CD4-positive, alpha-beta memory T cell (primary cell): ENCODE data around the gene NTN1. TPM values are rescaled to one million over a fixed set of nuclear protein-coding genes. Genes with fewer than 3 reads are reported as not detected.

Source experiments
- CTCF ChIA-PET: fragments of 350-600 bp; sonication (Branson Sonifier 250); formaldehyde crosslinking; loops from one replicate; lab custom pipeline; 2021; ENCODE audit warnings: inconsistent platforms; ENCODE audit not compliant: partially characterized antibody; lab: Charles Lee
- POLR2A ChIA-PET: fragments of 350-600 bp; sonication (Branson Sonifier 250); formaldehyde crosslinking; loops from one replicate; lab custom pipeline; 2021; ENCODE audit not compliant: partially characterized antibody; lab: Charles Lee
- DNase-seq, 5 donors: peaks; one replicate each; pipeline versions ENCODE4 v3.0.0 to v3.0.0-alpha.2; 2020 to 2022; ENCODE audit warnings: mixed read lengths in 1 of 5
- H3K27ac ChIP-seq: one replicate; pipeline ENCODE4 v1.7.0; 2013; ENCODE audit warnings: low read depth, low read length
- H3K27me3 ChIP-seq: 2 replicates; pipeline ENCODE4 v1.7.0; 2013; ENCODE audit warnings: mild to moderate bottlenecking, low read length, moderate library complexity; ENCODE audit not compliant: insufficient read depth
- H3K36me3 ChIP-seq: 2 replicates; pipeline ENCODE4 v1.7.0; 2013; ENCODE audit warnings: mild to moderate bottlenecking, low read length, moderate library complexity; ENCODE audit not compliant: insufficient read depth
- H3K4me1 ChIP-seq: 2 replicates; pipeline ENCODE4 v1.7.0; 2013; ENCODE audit warnings: mild to moderate bottlenecking, low read length, moderate library complexity; ENCODE audit not compliant: insufficient read depth
- H3K4me3 ChIP-seq, 2 donors: one replicate each; pipeline ENCODE4 v1.7.0; 2013; ENCODE audit warnings: low read length in 2 of 2, mild to moderate bottlenecking in 1 of 2
- H3K9me3 ChIP-seq, 2 donors: one replicate each; pipeline ENCODE4 v1.7.0; 2013; ENCODE audit warnings: low read length in 2 of 2, control low read depth in 1 of 2; ENCODE audit not compliant: control insufficient read depth in 1 of 2
- H3K27ac Mint-ChIP-seq, 7 donors: one replicate each; pipeline ENCODE4 v1.8.0; 2020 to 2021; ENCODE audit warnings: mixed read lengths in 7 of 7, mild to moderate bottlenecking in 6 of 7, inconsistent platforms in 3 of 7, moderate library complexity in 3 of 7
- H3K27me3 Mint-ChIP-seq, 2 donors: one replicate each; pipeline ENCODE4 v1.8.0; 2020 to 2021; ENCODE audit warnings: mixed read lengths in 2 of 2
- H3K36me3 Mint-ChIP-seq, 2 donors: one replicate each; pipeline ENCODE4 v1.8.0; 2020 to 2021; ENCODE audit warnings: mixed read lengths in 2 of 2, inconsistent platforms in 1 of 2, mild to moderate bottlenecking in 1 of 2
- H3K4me1 Mint-ChIP-seq, 4 donors: one replicate each; pipeline ENCODE4 v1.8.0; 2020 to 2021; ENCODE audit warnings: mixed read lengths in 4 of 4, mild to moderate bottlenecking in 1 of 4
- H3K4me3 Mint-ChIP-seq, 8 donors: one replicate each; pipeline ENCODE4 v1.8.0; 2020 to 2021; ENCODE audit warnings: mixed read lengths in 8 of 8, mild to moderate bottlenecking in 7 of 8, moderate library complexity in 6 of 8, inconsistent platforms in 3 of 8
- H3K9me3 Mint-ChIP-seq, 8 donors: one replicate each; pipeline ENCODE4 v1.8.0; 2020 to 2021; ENCODE audit warnings: mixed read lengths in 8 of 8, mild to moderate bottlenecking in 5 of 8, inconsistent platforms in 3 of 8, moderate library complexity in 1 of 8
- intact Hi-C: fragments of 100-400 bp; cut with micrococcal nuclease; formaldehyde crosslinking; loops from one replicate; pipeline ENCODE4 v1.15.1; 2023
- polyA plus RNA-seq, 2 donors: library from polyadenylated mRNA; unstranded; fragments of 300-500 nt; fragmentation: Illumina TruSeq; gene quantifications; one replicate each; pipeline ENCODE4 v1.2.3, GENCODE V29; 2021
- total RNA-seq, 2 experiments: library from RNA; stranded (reverse); gene quantifications; one replicate each; pipeline ENCODE4 v1.2.3, GENCODE V29; 2021

Gene NTN1
- total and polyA plus RNA-seq, 4 experiments from 2014 or later, result 0.02 TPM; not detected in 3

GRCh38 chr17:9239793-9240658 is 218.7 kb downstream of the NTN1 start:
- Mint-ChIP-seq H3K27me3 (peaks cover 0 to 2% of the 10 kb centered on the region in 2 donors), H3K9me3 (peaks cover 0 to 1% (median 0%) of the 10 kb centered on the region in 8 donors), H3K36me3 (no peaks in the 10 kb centered on the region), H3K4me1 (peaks cover 2 to 26% (median 14%) of the 10 kb centered on the region in 4 donors), H3K27ac (peak overlapping the region in 6 of 7 donors; percentile 42 to 79 (median 65)), H3K4me3 (peak overlapping the region; percentile 76 to 88 (median 83))
- Histone ChIP-seq H3K27ac (peak overlapping the region; percentile 20), H3K27me3 (no peaks in the 10 kb centered on the region), H3K36me3 (no peaks in the 10 kb centered on the region), H3K4me1 (peaks cover 13% of the 10 kb centered on the region), H3K9me3 (no peaks in the 10 kb centered on the region), H3K4me3 (peak overlapping the region in 1 of 2 donors; percentile 49)
- POLR2A ChIA-PET, result no interaction called here
- CTCF ChIA-PET, result no interaction called here
- intact Hi-C loops, result no loop called here
- peak; percentile 74 to 80 (median 78) for DNase-seq

- peak overlapping the region in 6 of 7 donors; percentile 9 to 69 (median 52) for H3K27ac Mint-ChIP-seq
These were observed 219.5 kb downstream of the NTN1 start for GRCh38 chr17:9240659-9241370.

DNA sequence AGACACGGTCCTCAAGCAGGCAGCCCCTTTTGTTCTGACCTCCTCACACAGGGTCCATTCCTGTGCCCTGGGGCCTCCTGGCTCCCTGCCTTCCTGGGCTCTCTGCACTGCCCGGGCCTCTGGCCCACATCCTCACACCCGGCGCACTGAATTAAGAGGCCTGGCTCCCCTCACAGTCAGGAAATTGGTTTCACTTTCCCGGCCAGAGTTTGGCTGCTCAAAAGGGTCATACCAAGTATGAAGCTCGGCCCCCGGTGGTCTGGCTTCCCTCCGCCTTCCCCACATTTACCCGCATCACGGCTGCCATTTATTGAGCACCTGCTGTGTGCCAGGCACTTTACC is 220.0 kb downstream of the NTN1 start:
- no peaks in the 10 kb centered on the region for H3K27me3 Mint-ChIP-seq
- intact Hi-C loops, result no loop called here
- peak overlapping the region; percentile 9 to 80 (median 69) for H3K27ac Mint-ChIP-seq
- Histone ChIP-seq H3K27me3 (no peaks in the 10 kb centered on the region), H3K4me3 (no peak overlapping the region), H3K4me1 (peaks cover 13% of the 10 kb centered on the region), H3K9me3 (no peaks in the 10 kb centered on the region), H3K36me3 (no peaks in the 10 kb centered on the region), H3K27ac (no peak overlapping the region)
- CTCF ChIA-PET, result no interaction called here
- no peak for DNase-seq
- no peaks in the 10 kb centered on the region for H3K36me3 Mint-ChIP-seq
- H3K4me1 Mint-ChIP-seq, result peaks cover 2 to 26% (median 14%) of the 10 kb centered on the region in 4 donors
- peak overlapping the region in 7 of 8 donors; percentile 36 to 78 (median 51) for H3K4me3 Mint-ChIP-seq
- POLR2A ChIA-PET, result no interaction called here
- no peaks in the 10 kb centered on the region for H3K9me3 Mint-ChIP-seq

More at GRCh38 chr17:9240659-9241370, 219.5 kb downstream of the NTN1 start:
- Histone ChIP-seq H3K27me3 (no peaks in the 10 kb centered on the region), H3K9me3 (no peaks in the 10 kb centered on the region), H3K36me3 (no peaks in the 10 kb centered on the region), H3K27ac (peak overlapping the region; percentile 20), H3K4me1 (peaks cover 13% of the 10 kb centered on the region), H3K4me3 (peak overlapping the region in 1 of 2 donors; percentile 49)
- Mint-ChIP-seq H3K4me1 (peaks cover 2 to 26% (median 14%) of the 10 kb centered on the region in 4 donors), H3K9me3 (no peaks in the 10 kb centered on the region), H3K36me3 (no peaks in the 10 kb centered on the region), H3K27me3 (no peaks in the 10 kb centered on the region), H3K4me3 (peak overlapping the region; percentile 48 to 78 (median 64))
- POLR2A ChIA-PET, result no interaction called here
- no peak for DNase-seq
- CTCF ChIA-PET, result no interaction called here
- intact Hi-C loops, result no loop called here

DNA sequence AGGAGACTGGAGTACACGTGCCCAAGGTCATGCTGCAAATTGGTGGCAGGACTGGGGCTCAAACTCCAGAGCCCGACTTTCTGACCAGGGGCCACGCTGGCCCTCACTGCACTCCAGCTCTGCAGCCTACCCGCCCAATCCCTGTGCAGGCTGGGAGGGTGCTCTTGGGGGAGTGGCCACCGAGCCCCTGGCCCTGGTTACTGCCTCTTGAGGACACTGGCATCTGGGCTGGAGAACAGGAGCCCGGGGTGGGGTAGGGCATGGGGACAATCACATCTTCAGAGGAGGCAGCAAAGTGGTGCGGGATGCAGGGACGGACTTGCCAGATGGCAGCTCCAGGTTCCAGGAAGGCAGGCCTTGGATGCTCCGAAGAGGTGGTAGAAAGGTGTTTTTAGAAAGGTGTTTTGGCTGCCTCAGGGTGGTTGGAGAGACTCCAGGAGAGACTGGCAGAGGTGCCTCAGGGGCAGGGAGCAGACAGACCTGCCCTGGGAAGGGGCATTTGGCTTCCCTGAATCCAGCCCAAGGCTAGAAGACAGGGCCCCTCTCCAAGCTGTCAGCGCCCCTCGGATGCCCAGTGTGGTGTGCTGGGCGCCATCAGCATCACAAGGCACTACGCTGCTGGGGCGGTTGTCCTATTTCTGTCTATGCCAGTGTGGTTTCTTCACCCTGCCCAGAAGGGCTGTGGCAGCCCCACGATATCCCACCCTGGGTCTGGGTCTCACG is 220.6 kb downstream of the NTN1 start:
- POLR2A ChIA-PET, result no interaction called here
- no peak for DNase-seq
- peak overlapping the region in 3 of 7 donors; percentile 69 to 80 (median 78) for H3K27ac Mint-ChIP-seq

GRCh38 chr17:9242497-9242881 is 221.2 kb downstream of the NTN1 start:
- peak overlapping the region in 3 of 7 donors; percentile 23 to 73 (median 40) for H3K27ac Mint-ChIP-seq
- intact Hi-C loops, result no loop called here

More for the DNA sequence above, 220.6 kb downstream of the NTN1 start:
- peak overlapping the region in 5 of 8 donors; percentile 36 to 78 (median 43) for H3K4me3 Mint-ChIP-seq
- Histone ChIP-seq H3K4me3 (no peak overlapping the region), H3K36me3 (no peaks in the 10 kb centered on the region), H3K9me3 (no peaks in the 10 kb centered on the region), H3K27ac (no peak overlapping the region), H3K4me1 (peaks cover 13% of the 10 kb centered on the region), H3K27me3 (no peaks in the 10 kb centered on the region)
- intact Hi-C loops, result no loop called here
- H3K36me3 Mint-ChIP-seq, result no peaks in the 10 kb centered on the region
- H3K27me3 Mint-ChIP-seq, result no peaks in the 10 kb centered on the region
- H3K9me3 Mint-ChIP-seq, result no peaks in the 10 kb centered on the region
- H3K4me1 Mint-ChIP-seq, result peaks cover 2 to 26% (median 14%) of the 10 kb centered on the region in 4 donors
- CTCF ChIA-PET, result no interaction called here

GRCh38 chr17:9242983-9243382 is 221.7 kb downstream of the NTN1 start:
- H3K36me3 Mint-ChIP-seq, result no peaks in the 10 kb centered on the region
- peak overlapping the region in 1 of 7 donors; percentile 73 for H3K27ac Mint-ChIP-seq
- H3K27me3 Mint-ChIP-seq, result no peaks in the 10 kb centered on the region
- no peak overlapping the region for H3K4me3 Mint-ChIP-seq
- H3K4me1 Mint-ChIP-seq, result peaks cover 2 to 26% (median 14%) of the 10 kb centered on the region in 4 donors
- no peak overlapping the region for H3K27ac ChIP-seq
- H3K4me3 ChIP-seq, result no peak overlapping the region
- H3K27me3 ChIP-seq, result no peaks in the 10 kb centered on the region
- H3K4me1 ChIP-seq, result peaks cover 13% of the 10 kb centered on the region
- DNase-seq, result no peak
- POLR2A ChIA-PET, result no interaction called here
- H3K9me3 Mint-ChIP-seq, result no peaks in the 10 kb centered on the region
- no peaks in the 10 kb centered on the region for H3K36me3 ChIP-seq
- CTCF ChIA-PET, result no interaction called here
- no peaks in the 10 kb centered on the region for H3K9me3 ChIP-seq
- intact Hi-C loops, result no loop called here

More at GRCh38 chr17:9242497-9242881, 221.2 kb downstream of the NTN1 start:
- H3K4me1 Mint-ChIP-seq, result peaks cover 2 to 26% (median 14%) of the 10 kb centered on the region in 4 donors
- H3K4me1 ChIP-seq, result peaks cover 13% of the 10 kb centered on the region
- ChIA-PET POLR2A (no interaction called here), CTCF (no interaction called here)
- no peak overlapping the region for H3K4me3 Mint-ChIP-seq
- no peaks in the 10 kb centered on the region for H3K36me3 Mint-ChIP-seq
- H3K9me3 ChIP-seq, result no peaks in the 10 kb centered on the region
- no peaks in the 10 kb centered on the region for H3K36me3 ChIP-seq
- H3K27ac ChIP-seq, result no peak overlapping the region
- H3K27me3 Mint-ChIP-seq, result no peaks in the 10 kb centered on the region
- no peak overlapping the region for H3K4me3 ChIP-seq
- H3K9me3 Mint-ChIP-seq, result no peaks in the 10 kb centered on the region
- DNase-seq, result no peak
- H3K27me3 ChIP-seq, result no peaks in the 10 kb centered on the region
